NCI-H82 (cell line): ENCODE results near the gene LYPD8.
"Not testable (repeated sequence)": the region's sequence is repeated elsewhere in the genome, so short reads cannot be mapped to it uniquely, and the experiment has no call there.

Experiments
- DNase-seq: peaks from one replicate; lab custom pipeline; 2025; lab: John Stamatoyannopoulos, UW

LYPD8 gene

GRCh38 chr1:248755517-248755916, at the start of gene LYPD8:
Gene LYPD8, minus strand, starts transcription at chr1:248755759. Its CDS starts 4,678 bp downstream, at chr1:248751081.
- DNase-seq = no peak

DNA sequence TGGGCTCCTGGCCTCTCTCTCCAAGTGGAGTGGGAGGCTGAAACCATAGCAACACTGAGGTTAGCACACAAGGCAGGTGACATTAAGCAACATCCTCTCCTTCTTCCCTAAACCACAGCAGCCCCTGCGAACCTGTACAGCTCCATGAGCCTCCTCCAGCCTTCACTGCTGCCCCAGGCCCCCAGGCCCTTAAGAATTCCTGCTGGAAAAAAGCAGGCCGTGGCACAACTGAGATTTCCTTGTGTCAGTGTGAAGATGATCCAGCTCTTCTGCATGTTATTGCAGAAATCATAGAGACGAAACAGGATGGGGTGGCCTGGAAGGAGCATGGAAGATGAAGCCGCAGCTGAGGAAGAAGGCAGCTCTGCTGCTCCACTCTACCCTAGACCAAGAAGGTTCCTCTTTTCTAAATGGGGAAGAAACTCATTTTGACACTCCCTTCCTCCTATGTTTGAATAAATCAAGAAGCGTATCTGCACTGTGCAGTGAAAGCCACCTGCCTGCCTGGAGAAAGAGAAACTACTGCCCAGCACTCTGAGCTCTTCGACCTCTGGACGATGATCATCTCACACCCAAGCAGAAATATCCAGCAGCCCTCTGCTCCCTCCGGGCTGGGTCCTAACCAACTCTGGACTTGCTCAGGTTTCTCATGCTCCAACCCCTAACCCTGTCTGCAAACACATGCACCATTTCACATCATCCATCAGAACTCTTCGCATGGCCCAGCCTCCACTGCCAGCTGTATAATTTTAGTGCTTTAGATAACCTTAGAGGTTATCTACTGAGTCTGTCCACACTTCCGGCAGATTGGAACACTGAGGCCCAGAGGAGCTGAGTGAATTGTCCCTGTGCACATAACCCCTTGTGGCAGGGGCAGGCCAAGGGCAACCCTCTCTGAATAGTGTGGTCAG, 49.5 kb upstream of the LYPD8 start:
- DNase-seq = no peak

GRCh38 chr1:248803501-248803900, 47.9 kb upstream of the LYPD8 start:
- not testable (repeated sequence) for DNase-seq

DNA sequence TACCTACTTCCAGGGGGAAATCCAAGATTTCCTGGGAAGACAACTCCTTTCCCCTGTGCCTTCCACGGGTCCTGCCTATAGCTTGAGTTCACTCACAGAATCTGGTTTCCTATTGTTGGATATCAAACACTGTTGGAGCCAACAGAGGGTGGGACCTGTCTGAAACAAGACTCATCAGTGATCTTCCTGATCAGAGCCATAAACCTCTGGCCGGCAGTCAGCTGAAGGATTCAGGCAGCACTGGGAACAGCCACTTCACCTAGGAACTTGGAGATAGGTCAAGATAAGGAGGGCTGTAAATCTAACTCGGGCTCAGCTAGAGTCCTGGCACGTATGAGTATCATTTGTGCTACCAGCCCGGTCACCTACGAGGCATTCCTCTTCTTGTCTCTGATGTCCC, 46.9 kb upstream of the LYPD8 start:
- no peak for DNase-seq

GRCh38 chr1:248800459-248800858, 44.9 kb upstream of the LYPD8 start:
- DNase-seq = no peak

DNA sequence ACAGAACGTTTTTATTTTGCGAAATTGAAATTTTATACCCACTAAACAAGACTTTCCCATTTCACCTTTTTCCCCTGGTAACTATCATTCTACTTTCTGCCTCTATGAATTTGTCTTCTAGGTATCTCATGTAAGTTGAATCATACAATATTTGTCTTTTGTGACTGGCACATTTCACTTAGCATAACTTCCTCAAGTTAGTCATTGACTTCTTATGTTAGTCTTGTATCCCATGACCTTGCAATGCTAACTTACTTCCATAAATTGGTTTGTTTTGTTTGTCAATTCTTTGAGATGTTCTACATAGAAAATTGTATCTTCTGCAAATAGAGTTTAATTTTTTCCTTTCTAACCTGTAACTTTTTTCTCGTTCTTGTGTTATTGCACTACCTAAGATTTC, 43.2 kb upstream of the LYPD8 start:
- DNase-seq = no peak

DNA sequence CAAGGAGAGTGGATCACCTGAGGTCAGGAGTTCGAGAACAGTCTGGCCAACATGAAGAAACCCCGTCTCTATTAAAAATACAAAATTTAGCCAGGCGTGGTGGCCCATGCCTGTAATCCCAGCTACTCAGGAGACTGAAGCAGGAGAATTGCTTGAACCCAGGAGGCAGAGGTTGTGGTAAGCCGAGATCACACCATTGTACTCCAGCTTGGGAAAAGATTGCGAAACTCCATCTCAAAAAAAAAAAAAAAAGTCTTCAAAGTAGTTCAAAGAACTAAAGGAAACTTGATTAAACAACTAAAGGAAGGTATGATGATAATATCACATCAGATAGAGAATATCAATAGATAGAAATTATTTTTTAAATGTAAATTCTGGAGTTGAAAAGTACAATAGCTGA, 39.1 kb upstream of the LYPD8 start:
- not testable (repeated sequence) for DNase-seq

DNA sequence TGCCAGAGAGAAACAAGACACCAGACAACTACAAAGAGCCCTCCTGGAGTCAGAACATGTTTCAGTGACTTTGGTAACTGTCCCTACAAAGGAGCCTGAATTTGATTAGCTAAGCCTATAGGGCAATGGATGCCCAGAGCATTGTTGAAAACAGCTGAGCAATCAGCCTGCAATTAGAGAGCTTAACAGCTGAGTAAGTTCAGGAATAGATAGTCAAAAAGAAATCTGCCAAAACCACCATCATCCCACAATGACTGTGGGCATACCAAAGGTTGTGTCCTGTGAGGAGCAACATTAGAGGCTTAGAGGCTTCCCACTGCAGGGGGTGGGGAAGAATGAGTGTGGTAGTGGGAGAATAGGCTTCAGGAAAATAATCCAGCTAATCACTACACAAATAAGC, 38.0 kb upstream of the LYPD8 start:
- no peak for DNase-seq

GRCh38 chr1:248792342-248792741, 36.8 kb upstream of the LYPD8 start:
- DNase-seq = no peak

DNA sequence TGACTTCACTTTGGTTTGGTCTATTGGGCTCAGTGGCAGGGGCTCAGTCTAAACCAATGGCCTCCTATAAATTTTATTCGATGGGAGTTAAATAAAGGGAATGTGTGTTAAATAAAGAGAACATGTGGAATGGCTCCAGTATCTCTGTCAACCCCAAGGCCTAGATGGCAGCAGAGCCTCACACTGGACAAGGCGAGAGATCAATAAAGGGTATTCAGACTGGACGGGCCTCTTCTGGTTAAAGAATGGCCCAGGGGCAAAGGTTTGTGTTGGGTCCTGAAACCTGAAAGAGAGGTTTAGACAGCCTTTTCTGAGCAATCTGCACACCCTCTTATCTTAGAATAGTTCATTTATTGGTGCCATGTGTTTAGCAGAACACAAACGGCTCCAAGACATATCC, 35.5 kb upstream of the LYPD8 start:
- DNase-seq = no peak

GRCh38 chr1:248790456-248790855, 34.9 kb upstream of the LYPD8 start:
- DNase-seq = no peak

- DNase-seq = not testable (repeated sequence)
Measured at GRCh38 chr1:248789337-248789736, 33.8 kb upstream of the LYPD8 start.

- no peak for DNase-seq
Measured at GRCh38 chr1:248788327-248788726, 32.8 kb upstream of the LYPD8 start.

DNA sequence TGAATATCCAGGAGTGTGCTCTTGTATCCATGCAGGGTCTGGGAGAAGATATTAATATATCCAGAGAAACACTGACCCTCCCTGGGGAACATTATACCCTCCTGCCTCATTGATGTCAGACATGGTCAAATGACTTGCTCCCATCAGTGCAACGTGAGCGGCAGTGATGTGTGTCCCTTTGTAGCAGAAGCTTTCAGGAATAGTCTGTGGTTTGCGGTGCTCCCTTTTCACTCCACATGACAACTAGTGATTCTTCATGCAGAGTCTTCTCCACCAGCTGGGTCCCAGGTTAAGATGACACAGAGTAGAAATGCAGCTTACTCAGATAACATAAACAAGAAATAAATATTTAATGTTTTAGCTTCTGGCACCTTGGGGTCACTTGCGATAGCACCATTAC, 31.9 kb upstream of the LYPD8 start:
- DNase-seq = no peak

- no peak for DNase-seq
Measured at GRCh38 chr1:248786156-248786555, 30.6 kb upstream of the LYPD8 start.

GRCh38 chr1:248783367-248783766, 27.8 kb upstream of the LYPD8 start:
- no peak for DNase-seq

- DNase-seq = peak; percentile 53
Measured at GRCh38 chr1:248782416-248783141, 27.0 kb upstream of the LYPD8 start.

DNA sequence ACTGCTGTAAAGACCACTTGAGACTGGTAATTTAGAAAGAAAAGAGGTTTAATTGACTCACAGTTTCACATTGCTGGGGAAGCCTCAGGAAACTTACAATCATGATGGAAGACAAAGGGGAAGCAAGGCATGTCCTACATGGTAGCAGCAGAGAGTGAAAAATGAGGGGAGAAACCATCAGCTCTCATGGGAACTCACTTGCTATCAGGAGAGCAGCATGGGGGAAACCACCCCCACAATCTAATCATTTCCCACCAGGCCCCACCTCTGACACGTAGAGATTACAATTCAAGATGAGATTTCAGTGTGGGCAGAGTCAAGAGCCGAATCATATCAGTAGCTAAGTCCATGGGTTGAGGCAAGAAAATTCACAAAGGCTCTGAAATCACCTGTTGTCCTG, 23.8 kb upstream of the LYPD8 start:
- no peak for DNase-seq

DNA sequence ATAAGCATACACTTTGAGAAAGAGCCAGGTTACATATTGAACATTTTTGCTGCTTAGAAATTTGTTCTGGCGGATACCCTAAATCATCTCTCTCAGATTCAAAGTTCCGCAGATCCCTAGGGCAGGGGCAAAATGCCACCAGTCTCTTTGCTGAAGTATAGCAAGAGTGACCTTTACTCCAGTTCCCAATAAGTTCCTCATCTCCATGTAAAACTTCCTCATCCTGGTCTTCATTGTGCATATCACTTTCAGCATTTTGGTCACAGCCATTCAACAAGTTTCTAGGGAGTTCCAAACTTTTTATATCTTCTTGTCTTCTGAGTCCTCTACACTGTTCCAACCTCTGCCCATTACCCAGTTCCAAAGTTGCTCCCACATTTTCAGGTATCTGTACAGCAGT, 23.3 kb upstream of the LYPD8 start:
- DNase-seq = no peak

DNA sequence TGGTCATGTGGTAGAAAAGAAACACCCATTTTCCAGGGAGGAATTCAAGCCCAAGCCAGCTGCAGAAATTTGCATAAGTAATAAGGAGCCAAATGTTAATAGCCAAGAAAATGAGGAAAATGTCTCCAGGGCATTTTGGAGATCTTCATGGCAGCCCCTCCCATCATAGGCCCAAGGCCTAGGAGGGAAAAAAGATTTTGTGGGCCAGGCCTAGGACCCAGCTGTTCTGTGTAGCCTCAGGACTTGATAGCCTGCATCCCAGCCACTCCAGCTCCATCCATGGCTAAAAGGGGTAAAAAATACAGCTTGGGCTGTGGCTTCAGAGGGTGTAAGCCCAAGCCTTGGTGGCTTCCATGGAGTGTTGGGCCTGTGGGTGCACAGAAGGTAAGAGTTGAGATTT, 21.4 kb upstream of the LYPD8 start:
- no peak for DNase-seq

DNA sequence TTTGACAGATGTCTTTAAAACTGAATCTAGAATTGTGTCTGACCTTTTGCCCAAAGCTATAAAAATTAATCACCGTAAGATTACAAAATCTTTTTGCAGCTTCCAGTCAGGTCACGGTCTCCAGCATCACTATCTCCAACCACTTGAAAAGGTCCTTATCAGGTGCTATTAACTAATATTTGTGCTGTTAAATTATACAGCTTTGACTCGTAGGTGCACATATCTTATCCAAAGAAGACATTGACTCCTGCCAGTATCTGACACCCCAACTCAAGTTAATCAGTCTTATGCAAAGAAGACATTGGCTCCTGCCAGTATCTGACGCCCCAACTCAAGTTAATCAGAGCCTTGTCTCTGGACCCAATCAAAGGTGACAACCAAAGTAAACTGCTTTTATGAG, 19.9 kb upstream of the LYPD8 start:
- DNase-seq = no peak

- DNase-seq = no peak
Measured at GRCh38 chr1:248759644-248760043, 4.1 kb upstream of the LYPD8 start.

DNA sequence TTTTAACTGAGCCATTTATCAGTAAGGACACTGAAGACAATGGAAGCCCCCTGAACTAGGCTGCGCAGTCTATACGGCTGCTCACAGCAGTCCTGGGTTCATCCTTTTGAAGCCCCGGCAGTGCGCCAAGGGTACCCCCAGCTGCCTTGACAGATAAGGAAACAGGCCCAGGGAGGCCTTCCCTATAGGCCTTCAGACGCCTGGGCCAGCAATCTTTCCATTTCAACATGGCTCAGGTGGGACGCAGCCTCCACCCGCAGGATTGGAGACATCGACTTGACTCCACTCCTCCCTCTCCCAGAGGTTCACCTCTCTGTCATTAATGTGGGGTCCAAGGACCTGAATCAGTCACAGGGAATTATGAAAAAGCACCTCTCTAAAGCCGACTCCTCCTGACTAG, 2.8 kb upstream of the LYPD8 start:
- DNase-seq = no peak
